ENCODE results near the gene IPMK. TPM values are rescaled to one million over a fixed set of nuclear protein-coding genes. Genes with fewer than 3 reads are reported as not detected.

IPMK gene
- total RNA-seq, 1 experiment from 2014 or later = 5.5 TPM

DNA sequence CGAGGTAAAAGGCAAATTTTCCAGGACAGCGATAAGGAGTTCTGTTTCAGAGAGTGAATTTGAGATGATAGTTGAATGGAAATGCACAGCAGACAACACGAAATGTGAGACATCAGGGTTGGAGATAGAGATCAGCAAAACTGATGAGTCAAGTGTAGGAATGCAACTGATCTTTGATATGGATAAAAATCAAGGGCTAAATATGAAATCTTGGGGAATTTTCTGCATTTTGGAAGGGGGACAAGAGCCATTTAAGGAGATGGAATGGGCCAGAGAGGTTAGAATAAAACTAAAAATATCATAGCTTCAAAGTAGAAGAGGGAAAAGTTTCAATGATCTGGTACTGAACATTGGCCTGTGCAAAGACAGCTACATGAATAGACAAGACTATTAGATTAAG lies 12.8 kb upstream of the IPMK start:
- H3K4me3 ChIP-seq (replicated peaks in 1 of 2; ENCODE audit: low read depth in 1 of 2, low read length in 2 of 2) = no peak overlapping the region
- no peak overlapping the region for H3K4me2 ChIP-seq (ENCODE audit: low read length)
- H4K20me1 ChIP-seq (ENCODE audit: insufficient read depth) = no peaks in the 10 kb centered on the region; the same call in 1 of the 2 replicates
- H3K9me3 ChIP-seq (ENCODE audit: control insufficient read depth in 1 of 2, insufficient read depth in 1 of 2, low read depth in 1 of 2, low read length in 2 of 2) = no peaks in the 10 kb centered on the region
- no peak for TF ChIP-seq ZFX (IDR thresholded peaks at IDR 0.05)
- no peak for TF ChIP-seq FOSL1 (IDR thresholded peaks at IDR 0.05; ENCODE audit: low read depth)
- no peak for TF ChIP-seq SP1 (IDR thresholded peaks at IDR 0.05; ENCODE audit: low read depth)
- no peak for TF ChIP-seq POLR2AphosphoS5 (IDR thresholded peaks at IDR 0.05; ENCODE audit: low read depth, low read length)
- TF ChIP-seq TCF7L2 (IDR thresholded peaks at IDR 0.05; ENCODE audit: borderline replicate concordance, extremely low read depth, insufficient read depth, insufficient read length) = no peak
- TF ChIP-seq YY1 (IDR thresholded peaks at IDR 0.05; ENCODE audit: extremely low read depth, insufficient replicate concordance, low read depth, low read length) = no peak
- no peak for TF ChIP-seq ELF1 (IDR thresholded peaks at IDR 0.05; ENCODE audit: borderline replicate concordance, low read depth)
- TF ChIP-seq, protein P1, sequence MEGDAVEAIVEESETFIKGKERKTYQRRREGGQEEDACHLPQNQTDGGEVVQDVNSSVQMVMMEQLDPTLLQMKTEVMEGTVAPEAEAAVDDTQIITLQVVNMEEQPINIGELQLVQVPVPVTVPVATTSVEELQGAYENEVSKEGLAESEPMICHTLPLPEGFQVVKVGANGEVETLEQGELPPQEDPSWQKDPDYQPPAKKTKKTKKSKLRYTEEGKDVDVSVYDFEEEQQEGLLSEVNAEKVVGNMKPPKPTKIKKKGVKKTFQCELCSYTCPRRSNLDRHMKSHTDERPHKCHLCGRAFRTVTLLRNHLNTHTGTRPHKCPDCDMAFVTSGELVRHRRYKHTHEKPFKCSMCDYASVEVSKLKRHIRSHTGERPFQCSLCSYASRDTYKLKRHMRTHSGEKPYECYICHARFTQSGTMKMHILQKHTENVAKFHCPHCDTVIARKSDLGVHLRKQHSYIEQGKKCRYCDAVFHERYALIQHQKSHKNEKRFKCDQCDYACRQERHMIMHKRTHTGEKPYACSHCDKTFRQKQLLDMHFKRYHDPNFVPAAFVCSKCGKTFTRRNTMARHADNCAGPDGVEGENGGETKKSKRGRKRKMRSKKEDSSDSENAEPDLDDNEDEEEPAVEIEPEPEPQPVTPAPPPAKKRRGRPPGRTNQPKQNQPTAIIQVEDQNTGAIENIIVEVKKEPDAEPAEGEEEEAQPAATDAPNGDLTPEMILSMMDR (IDR thresholded peaks at IDR 0.05 in 2 of 3, conservative IDR thresholded peaks at IDR 0.05 in 1 of 3; ENCODE audit: borderline replicate concordance in 1 of 3, insufficient read depth in 1 of 3, low read depth in 2 of 3, low read length in 2 of 3) = no peak
- no peak for TF ChIP-seq SRF (IDR thresholded peaks at IDR 0.05; ENCODE audit: low read depth)
- no peak for TF ChIP-seq RAD21 (IDR thresholded peaks at IDR 0.05; ENCODE audit: low read depth)
- TF ChIP-seq, protein P2, sequence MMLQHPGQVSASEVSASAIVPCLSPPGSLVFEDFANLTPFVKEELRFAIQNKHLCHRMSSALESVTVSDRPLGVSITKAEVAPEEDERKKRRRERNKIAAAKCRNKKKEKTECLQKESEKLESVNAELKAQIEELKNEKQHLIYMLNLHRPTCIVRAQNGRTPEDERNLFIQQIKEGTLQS (IDR thresholded peaks at IDR 0.05) = no peak
- no peak for TF ChIP-seq CBX3 (IDR thresholded peaks at IDR 0.05; ENCODE audit: low read depth)
- no peak for TF ChIP-seq ZNF274 (IDR thresholded peaks at IDR 0.05; ENCODE audit: low read depth, low read length)
- no peak for TF ChIP-seq POLR2A (IDR thresholded peaks at IDR 0.05; ENCODE audit: borderline replicate concordance, extremely low read depth, insufficient read depth, insufficient read length)
- no peak for TF ChIP-seq EZH2phosphoT487 (IDR thresholded peaks at IDR 0.05; ENCODE audit: borderline replicate concordance)
- no peak for TF ChIP-seq JUND (IDR thresholded peaks at IDR 0.05)
- TF ChIP-seq, protein P3, sequence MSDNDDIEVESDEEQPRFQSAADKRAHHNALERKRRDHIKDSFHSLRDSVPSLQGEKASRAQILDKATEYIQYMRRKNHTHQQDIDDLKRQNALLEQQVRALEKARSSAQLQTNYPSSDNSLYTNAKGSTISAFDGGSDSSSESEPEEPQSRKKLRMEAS (IDR thresholded peaks at IDR 0.05) = no peak
- TF ChIP-seq CEBPB (IDR thresholded peaks at IDR 0.05; ENCODE audit: low read depth) = no peak
- no peak for TF ChIP-seq EZH2 (IDR thresholded peaks at IDR 0.05)
- H3K27me3 ChIP-seq (ENCODE audit: insufficient read depth, low read length) = no peaks in the 10 kb centered on the region
- H3K36me3 ChIP-seq (ENCODE audit: control insufficient read depth in 1 of 2, insufficient read depth in 2 of 2, low read length in 2 of 2) = peaks cover 2 to 4% of the 10 kb centered on the region in 2 experiments; a peak in 3 of 4 replicates
- H3K9me2 ChIP-seq (ENCODE audit: insufficient read depth) = no peaks in the 10 kb centered on the region
- ChIA-PET CTCF (no interaction called here), RAD21 (ENCODE audit: low non-redundant PET in 1 of 2, low total read pairs in 2 of 2, uncharacterized antibody in 2 of 2, unreplicated experiment in 2 of 2) (no interaction called here), POLR2A (no interaction called here)
- H3K27ac ChIP-seq (ENCODE audit: low read depth, low read length) = no peak overlapping the region
- H3K79me2 ChIP-seq (ENCODE audit: insufficient read depth, low read length) = peaks cover 30% of the 10 kb centered on the region
- DNase-seq (ENCODE audit: low read depth, low spot score) = no peak
- no peak overlapping the region for H2AFZ ChIP-seq (ENCODE audit: low read depth, low read length, poor library complexity, severe bottlenecking)
- intact Hi-C loops (cut with micrococcal nuclease) = no loop called here
- no peak overlapping the region for H3K9ac ChIP-seq (ENCODE audit: low read length)
- H3K4me1 ChIP-seq (ENCODE audit: control insufficient read depth in 1 of 2, insufficient read depth in 2 of 2, low read length in 2 of 2) = peaks cover 20 to 22% of the 10 kb centered on the region in 2 experiments
- no peak for ATAC-seq
- BruUV-seq (replicated peaks) = no TSS peak

Data from HCT116 (cell line).